DOHH2 (cell line): ENCODE data around the gene LMCD1.

Experiments
- EZH2phosphoT487 ChIP-seq: fragments of 200-600 bp; sonication (generic); IDR thresholded peaks from 2 replicates; pipeline ENCODE4 v1.6.1; 2017; ENCODE audit warnings: borderline replicate concordance, mild to moderate bottlenecking, antibody characterized with exemption, low read length, moderate library complexity, mixed read lengths
- TF ChIP-seq, protein P1 (sequence below): fragments of 200-600 bp; sonication (generic); IDR thresholded peaks from one replicate; pipeline ENCODE4 v1.5.1; 2014; ENCODE audit warnings: antibody characterized with exemption, mild to moderate bottlenecking, low read depth, low read length; ENCODE audit not compliant: poor library complexity, severe bottlenecking

DNA sequence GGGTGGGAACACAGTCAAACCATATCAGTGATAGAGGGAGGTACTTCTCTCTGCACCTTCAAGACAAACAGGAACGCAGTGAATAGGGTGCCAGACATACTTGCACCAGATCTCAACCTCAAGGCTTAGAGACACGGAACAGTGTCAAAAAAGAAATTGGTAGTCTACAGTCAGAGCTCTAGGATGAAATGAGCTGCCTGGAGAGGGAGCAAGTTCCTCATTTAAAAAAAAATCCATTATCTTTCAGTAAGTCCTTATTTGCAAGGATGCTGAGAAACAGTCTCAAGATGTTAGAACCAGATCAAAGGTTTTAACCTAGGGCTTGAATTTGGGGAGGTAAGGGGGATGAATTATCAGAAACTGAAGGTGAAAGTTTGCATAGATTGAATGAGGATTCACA is 20.2 kb upstream of the LMCD1 start:
- TF ChIP-seq, protein P1, sequence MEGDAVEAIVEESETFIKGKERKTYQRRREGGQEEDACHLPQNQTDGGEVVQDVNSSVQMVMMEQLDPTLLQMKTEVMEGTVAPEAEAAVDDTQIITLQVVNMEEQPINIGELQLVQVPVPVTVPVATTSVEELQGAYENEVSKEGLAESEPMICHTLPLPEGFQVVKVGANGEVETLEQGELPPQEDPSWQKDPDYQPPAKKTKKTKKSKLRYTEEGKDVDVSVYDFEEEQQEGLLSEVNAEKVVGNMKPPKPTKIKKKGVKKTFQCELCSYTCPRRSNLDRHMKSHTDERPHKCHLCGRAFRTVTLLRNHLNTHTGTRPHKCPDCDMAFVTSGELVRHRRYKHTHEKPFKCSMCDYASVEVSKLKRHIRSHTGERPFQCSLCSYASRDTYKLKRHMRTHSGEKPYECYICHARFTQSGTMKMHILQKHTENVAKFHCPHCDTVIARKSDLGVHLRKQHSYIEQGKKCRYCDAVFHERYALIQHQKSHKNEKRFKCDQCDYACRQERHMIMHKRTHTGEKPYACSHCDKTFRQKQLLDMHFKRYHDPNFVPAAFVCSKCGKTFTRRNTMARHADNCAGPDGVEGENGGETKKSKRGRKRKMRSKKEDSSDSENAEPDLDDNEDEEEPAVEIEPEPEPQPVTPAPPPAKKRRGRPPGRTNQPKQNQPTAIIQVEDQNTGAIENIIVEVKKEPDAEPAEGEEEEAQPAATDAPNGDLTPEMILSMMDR: no peak
- TF ChIP-seq EZH2phosphoT487: no peak
